Calu3 (cell line): ENCODE results near the gene MCTP1. TPM values are rescaled to one million over a fixed set of nuclear protein-coding genes. Genes with fewer than 3 reads are reported as not detected.

Experiments used
- BruUV-seq: library from RNA; stranded (reverse); fragments of 400-500 nt; replicated peaks from 2 replicates; lab custom pipeline; 2021; lab: Mats Ljungman, UMichigan
- CTCF ChIA-PET: fragments of 300-600 bp; sonication (Branson Sonifier 250); formaldehyde crosslinking; loops from one replicate; lab custom pipeline; 2022; ENCODE audit warnings: antibody characterized with exemption; lab: Charles Lee
- DNase-seq: peaks from one replicate; pipeline ENCODE4 v3.0.0; 2022
- H3K27ac Mint-ChIP-seq: one replicate; pipeline ENCODE4 v1.8.0; 2022; ENCODE audit warnings: mixed read lengths; ENCODE audit not compliant: unreplicated experiment
- H3K27me3 Mint-ChIP-seq: one replicate; pipeline ENCODE4 v1.8.0; 2022; ENCODE audit warnings: mixed read lengths; ENCODE audit not compliant: unreplicated experiment
- H3K36me3 Mint-ChIP-seq: one replicate; pipeline ENCODE4 v1.8.0; 2022; ENCODE audit warnings: mild to moderate bottlenecking, moderate library complexity, mixed read lengths; ENCODE audit not compliant: insufficient read depth, unreplicated experiment
- H3K4me1 Mint-ChIP-seq: one replicate; pipeline ENCODE4 v1.8.0; 2022; ENCODE audit warnings: mild to moderate bottlenecking, low read depth, mixed read lengths; ENCODE audit not compliant: unreplicated experiment
- H3K4me3 Mint-ChIP-seq: one replicate; pipeline ENCODE4 v1.8.0; 2022; ENCODE audit warnings: mild to moderate bottlenecking, low read depth, moderate library complexity, mixed read lengths; ENCODE audit not compliant: unreplicated experiment
- H3K9me3 Mint-ChIP-seq: one replicate; pipeline ENCODE4 v1.8.0; 2022; ENCODE audit warnings: low read depth, mixed read lengths; ENCODE audit not compliant: unreplicated experiment
- intact Hi-C: fragments of 100-400 bp; cut with micrococcal nuclease; formaldehyde crosslinking; loops from one replicate; pipeline ENCODE4 v1.10.0; 2022; ENCODE audit not compliant: unreplicated experiment
- total RNA-seq: library from RNA; stranded (reverse); gene quantifications from 2 replicates; pipeline ENCODE4 v1.2.3, GENCODE V29; 2022
- TF ChIP-seq, protein P1 (sequence below): fragments of 200-600 bp; IDR thresholded peaks from one replicate; pipeline ENCODE4 v1.8.0; 2022; ENCODE audit warnings: antibody characterized with exemption; ENCODE audit not compliant: unreplicated experiment

The MCTP1 gene
- total RNA-seq, 1 experiment from 2014 or later: 28.4 TPM

DNA sequence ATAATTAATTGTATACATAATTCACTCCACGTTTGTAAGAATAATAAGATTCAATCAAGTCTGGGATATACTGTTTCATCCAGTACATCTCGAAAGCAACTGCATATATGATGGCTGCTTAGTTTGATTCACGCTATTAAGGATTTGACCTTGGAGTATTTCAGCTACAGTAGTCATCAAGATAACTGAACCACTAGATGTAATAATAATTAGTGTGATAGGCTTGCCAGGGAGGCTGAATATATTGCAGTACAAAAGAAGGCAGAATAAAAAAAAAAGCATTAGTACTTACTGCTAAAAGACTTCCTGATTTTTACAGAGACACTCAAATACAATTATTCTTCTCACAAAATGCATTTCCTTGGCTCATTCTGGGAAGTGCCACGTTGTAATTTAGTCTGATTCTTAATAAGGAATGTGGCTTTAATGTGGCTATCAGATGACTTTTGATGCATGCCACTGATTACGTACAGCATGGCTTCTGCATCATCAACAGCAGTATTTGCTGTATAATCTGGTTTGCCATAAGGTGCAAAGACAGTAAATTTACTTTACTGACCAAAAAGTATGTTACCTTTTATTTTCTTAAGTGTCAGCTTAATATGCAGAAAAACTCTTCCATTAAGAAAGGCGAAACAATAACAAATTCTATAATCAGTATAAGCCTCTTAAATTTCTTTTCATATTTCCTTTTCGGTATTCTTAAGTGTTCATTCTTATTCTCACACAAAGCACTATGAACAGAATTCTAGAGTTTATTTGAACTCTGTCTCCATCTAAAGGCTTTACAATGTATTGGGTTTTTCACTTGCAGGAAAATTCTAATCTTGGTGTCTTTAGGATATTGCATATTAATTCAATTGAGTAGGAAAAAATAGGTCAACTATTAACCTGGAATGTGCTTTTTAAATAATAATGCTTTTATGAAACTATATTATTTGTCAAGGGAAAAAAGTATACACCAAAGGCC lies 500.1 kb downstream of the MCTP1 start:
- TF ChIP-seq, protein P1, sequence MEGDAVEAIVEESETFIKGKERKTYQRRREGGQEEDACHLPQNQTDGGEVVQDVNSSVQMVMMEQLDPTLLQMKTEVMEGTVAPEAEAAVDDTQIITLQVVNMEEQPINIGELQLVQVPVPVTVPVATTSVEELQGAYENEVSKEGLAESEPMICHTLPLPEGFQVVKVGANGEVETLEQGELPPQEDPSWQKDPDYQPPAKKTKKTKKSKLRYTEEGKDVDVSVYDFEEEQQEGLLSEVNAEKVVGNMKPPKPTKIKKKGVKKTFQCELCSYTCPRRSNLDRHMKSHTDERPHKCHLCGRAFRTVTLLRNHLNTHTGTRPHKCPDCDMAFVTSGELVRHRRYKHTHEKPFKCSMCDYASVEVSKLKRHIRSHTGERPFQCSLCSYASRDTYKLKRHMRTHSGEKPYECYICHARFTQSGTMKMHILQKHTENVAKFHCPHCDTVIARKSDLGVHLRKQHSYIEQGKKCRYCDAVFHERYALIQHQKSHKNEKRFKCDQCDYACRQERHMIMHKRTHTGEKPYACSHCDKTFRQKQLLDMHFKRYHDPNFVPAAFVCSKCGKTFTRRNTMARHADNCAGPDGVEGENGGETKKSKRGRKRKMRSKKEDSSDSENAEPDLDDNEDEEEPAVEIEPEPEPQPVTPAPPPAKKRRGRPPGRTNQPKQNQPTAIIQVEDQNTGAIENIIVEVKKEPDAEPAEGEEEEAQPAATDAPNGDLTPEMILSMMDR: no peak
- no peak overlapping the region for H3K27ac Mint-ChIP-seq
- H3K27me3 Mint-ChIP-seq: no peaks in the 10 kb centered on the region
- no peak overlapping the region for H3K4me3 Mint-ChIP-seq
- no peak for DNase-seq
- BruUV-seq: no TSS peak
- no peaks in the 10 kb centered on the region for H3K9me3 Mint-ChIP-seq
- CTCF ChIA-PET: no interaction called here
- no peaks in the 10 kb centered on the region for H3K36me3 Mint-ChIP-seq
- peaks cover 8% of the 10 kb centered on the region for H3K4me1 Mint-ChIP-seq
- intact Hi-C loops: no loop called here

DNA sequence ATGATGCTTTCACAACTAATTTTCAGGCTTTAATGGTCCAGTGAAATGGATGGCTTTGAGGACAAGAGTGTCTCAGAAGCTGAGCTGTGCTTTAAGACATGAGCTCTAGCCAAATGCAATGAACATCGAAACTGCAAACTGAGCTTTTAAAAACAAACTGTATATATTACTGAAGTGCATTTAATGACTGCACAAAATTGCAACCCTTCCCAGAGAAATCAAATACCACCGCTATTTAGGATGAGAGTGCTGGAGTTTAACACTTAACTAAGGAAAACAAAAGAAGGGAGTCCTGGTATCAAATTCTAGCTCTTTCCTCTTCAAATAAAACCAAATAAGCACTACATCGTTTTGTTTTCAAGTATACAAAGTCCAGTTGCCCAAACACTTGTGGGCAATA lies 502.5 kb downstream of the MCTP1 start:
- TF ChIP-seq, protein P1: no peak
- CTCF ChIA-PET: no interaction called here
- intact Hi-C loops: no loop called here
- no peaks in the 10 kb centered on the region for H3K36me3 Mint-ChIP-seq
- BruUV-seq: no TSS peak
- H3K27me3 Mint-ChIP-seq: no peaks in the 10 kb centered on the region
- no peak overlapping the region for H3K4me3 Mint-ChIP-seq
- no peak overlapping the region for H3K27ac Mint-ChIP-seq
- no peaks in the 10 kb centered on the region for H3K9me3 Mint-ChIP-seq
- H3K4me1 Mint-ChIP-seq: no peaks in the 10 kb centered on the region
- no peak for DNase-seq

DNA sequence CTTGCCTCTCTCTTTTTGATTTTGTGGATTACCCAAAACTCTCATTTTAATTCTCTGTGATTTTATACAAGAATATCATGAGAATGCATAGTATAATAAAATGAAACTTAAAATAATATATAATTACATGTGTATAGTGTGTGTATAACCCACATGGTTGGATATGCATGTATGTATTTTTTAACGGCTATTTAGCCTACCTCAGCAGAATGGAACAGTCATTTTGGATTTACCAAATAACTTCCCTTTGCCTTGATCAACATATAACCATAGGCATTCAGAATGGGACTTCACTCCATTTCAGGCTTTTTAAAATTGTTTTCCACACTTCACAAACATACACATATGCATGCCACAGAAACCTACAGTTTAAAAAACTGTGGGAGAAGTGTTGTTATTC lies 505.2 kb downstream of the MCTP1 start:
- no peaks in the 10 kb centered on the region for H3K36me3 Mint-ChIP-seq
- CTCF ChIA-PET: no interaction called here
- no peaks in the 10 kb centered on the region for H3K4me1 Mint-ChIP-seq
- no peak overlapping the region for H3K27ac Mint-ChIP-seq
- no peak for DNase-seq
- BruUV-seq: no TSS peak
- H3K4me3 Mint-ChIP-seq: no peak overlapping the region
- intact Hi-C loops: no loop called here
- TF ChIP-seq, protein P1: no peak
- no peaks in the 10 kb centered on the region for H3K27me3 Mint-ChIP-seq
- H3K9me3 Mint-ChIP-seq: no peaks in the 10 kb centered on the region

DNA sequence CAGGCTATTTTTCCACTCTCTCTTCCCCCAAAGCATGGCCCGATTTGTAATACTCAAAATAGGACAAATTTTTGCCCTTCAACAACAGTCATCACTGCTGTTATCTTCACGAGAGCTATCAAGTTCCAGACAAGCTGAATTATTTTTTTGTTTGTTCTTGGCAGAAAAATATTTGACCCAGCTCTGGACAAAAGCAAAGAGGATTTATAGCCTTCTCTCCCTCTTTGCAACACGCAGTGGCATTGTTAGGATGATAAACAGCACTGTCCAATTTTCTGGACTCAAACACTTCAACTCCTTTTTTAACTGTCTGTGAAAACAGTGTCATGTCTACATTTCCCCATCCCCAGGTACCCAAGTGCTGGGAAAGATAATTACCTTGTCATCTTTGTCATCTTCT lies 506.2 kb downstream of the MCTP1 start:
- CTCF ChIA-PET: no interaction called here
- intact Hi-C loops: no loop called here
- Mint-ChIP-seq H3K36me3 (no peaks in the 10 kb centered on the region), H3K4me3 (no peak overlapping the region), H3K9me3 (no peaks in the 10 kb centered on the region), H3K27ac (no peak overlapping the region), H3K4me1 (no peaks in the 10 kb centered on the region), H3K27me3 (no peaks in the 10 kb centered on the region)
- no peak for DNase-seq
- TF ChIP-seq, protein P1: no peak
- BruUV-seq: no TSS peak
